K562 (cell line): Measurements from ENCODE around the gene PGBD1.

ENCODE experiments used
- PML ChIP-seq: IDR thresholded peaks from 2 replicates; pipeline ENCODE4 v1.6.1; 2012; ENCODE audit warnings: low read length, inconsistent platforms
- SMARCA4 ChIP-seq: fragments of 450-650 bp; IDR thresholded peaks from 2 replicates; pipeline ENCODE4 v1.6.1; 2016
- UBTF ChIP-seq, 2 experiments: IDR thresholded peaks; 2 replicates each; pipeline ENCODE4 v1.6.1; 2012; ENCODE audit warnings: improper control_type of control experiment in 2 of 2, low read depth in 2 of 2, low read length in 2 of 2, borderline replicate concordance in 1 of 2

- no peak for TF ChIP-seq UBTF (IDR thresholded peaks at IDR 0.05; ENCODE audit: borderline replicate concordance in 1 of 2, low read depth in 2 of 2, low read length in 2 of 2)
- TF ChIP-seq SMARCA4 = no peak
- TF ChIP-seq PML = no peak
Measured at GRCh38 chr6:28263922-28264321, 17.4 kb upstream of the PGBD1 start.
